ENCODE data around the gene COPA.
"Not testable (repeated sequence)": the region's sequence is repeated elsewhere in the genome, so short reads cannot be mapped to it uniquely, and the experiment has no call there.

Gene COPA

DNA sequence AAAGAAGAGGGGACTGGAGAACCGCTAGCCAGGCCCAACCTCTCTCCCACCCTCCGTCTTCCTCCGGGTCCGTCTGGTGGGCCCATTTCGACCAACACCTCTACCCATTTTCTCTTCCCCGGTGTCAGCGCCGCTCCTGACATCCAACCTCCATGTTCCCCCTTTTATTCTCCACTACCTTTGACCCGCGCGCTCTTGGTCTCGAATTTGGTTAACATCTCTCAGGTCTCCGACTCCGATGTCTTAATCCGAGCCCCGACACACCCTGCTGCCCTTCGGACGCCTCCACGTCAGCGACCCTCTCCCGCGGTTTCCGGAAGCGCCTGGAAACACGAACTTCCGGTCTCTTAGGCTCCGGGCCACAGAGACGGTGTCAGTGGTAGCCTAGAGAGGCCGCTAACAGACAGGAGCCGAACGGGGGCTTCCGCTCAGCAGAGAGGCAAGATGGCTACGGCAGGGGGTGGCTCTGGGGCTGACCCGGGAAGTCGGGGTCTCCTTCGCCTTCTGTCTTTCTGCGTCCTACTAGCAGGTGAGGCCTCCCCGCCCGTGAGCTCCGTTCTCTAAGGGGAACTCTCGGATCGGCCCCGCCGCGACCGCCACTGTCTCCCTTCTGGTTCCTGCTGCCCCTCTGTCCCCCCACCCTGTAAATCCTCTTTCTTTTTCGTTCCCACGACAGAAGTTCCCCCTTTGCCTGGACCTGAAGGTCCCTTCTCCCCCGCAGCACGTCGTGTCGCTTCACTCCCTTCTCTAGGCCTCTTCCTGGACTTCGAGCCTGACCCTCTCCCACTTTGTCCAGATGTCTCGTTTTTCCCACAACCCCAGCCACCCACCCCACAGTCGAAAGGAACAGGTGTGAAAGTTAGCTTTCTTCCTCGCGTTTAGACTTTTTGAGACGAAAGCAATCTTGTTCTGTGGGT is at the start of gene COPA, which contains the start of gene NCSTN:
Gene COPA, minus strand, starts transcription at position 298 of the 917 bp plus-strand sequence. Its CDS starts 80 bp downstream, at position 218.
Gene NCSTN, plus strand, starts transcription at position 431 of the 917 bp plus-strand sequence. Its CDS starts 14 bp downstream, at position 445.
- DNase-seq, result peak; percentile 95

DNA sequence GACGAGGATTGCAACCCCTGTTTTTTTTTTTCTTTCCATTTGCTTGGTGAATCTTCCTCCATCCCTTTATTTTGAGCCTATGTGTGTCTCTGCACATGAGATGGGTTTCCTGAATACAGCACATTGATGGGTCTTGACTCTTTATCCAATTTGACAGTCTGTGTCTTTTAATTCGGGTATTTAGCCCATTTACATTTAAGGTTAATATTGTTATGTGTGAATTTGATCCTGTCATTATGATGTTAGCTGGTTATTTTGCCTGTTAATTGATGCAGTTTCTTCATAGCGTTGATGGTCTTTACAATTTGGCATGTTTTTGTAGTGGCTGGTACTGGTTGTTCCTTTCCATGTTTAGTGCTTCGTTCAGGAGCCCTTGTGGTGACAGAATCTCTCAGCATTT is 45.4 kb upstream of the COPA start:
- not testable (repeated sequence) for DNase-seq

DNA sequence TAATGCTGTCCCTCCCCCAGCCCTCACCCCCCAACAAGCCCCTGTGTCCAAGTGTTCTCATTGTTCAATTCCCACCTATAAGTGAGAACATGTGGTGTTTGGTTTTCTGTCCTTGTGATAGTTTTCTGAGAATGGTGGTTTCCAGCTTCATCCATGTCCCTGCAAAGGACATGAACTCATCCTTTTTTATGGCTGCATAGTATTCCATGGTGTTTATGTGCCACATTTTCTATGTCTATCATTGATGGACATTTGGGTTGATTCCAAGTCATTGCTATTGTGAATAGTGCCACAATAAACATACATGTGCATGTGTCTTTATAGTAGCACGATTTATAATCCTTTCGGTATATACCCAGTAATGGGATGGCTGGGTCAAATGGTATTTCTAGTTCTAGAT is 41.8 kb upstream of the COPA start:
- not testable (repeated sequence) for DNase-seq

DNA sequence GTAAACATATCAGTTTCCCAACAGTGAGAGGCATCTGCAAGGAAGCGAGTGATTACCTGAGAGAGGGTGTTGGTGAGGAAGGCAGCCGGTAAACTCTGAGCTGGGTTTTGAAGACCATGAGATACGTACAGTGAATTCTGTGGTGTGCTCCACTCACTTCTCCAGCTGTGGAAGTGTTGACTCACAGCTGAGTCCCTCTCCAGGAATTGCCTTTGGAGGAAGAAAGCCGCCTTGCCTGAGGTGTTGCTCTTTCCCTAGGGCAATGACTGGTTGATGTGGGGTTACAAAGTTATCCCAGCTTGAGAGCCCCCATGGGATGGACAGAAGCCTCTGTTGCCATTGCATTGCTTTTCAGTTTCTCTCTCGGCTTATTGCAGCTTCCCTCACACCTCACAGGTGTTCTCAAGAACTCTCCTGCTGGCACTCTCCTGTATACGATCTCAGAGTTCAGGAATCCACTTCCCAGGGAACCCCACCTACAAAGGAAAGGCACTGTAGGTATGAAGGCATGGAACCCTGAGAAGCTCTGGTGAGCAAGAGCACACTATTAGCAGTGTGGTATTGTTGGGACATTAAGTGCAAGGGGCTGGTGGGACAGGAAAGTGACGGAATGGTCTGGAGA is 34.6 kb upstream of the COPA start:
- no peak for DNase-seq

DNA sequence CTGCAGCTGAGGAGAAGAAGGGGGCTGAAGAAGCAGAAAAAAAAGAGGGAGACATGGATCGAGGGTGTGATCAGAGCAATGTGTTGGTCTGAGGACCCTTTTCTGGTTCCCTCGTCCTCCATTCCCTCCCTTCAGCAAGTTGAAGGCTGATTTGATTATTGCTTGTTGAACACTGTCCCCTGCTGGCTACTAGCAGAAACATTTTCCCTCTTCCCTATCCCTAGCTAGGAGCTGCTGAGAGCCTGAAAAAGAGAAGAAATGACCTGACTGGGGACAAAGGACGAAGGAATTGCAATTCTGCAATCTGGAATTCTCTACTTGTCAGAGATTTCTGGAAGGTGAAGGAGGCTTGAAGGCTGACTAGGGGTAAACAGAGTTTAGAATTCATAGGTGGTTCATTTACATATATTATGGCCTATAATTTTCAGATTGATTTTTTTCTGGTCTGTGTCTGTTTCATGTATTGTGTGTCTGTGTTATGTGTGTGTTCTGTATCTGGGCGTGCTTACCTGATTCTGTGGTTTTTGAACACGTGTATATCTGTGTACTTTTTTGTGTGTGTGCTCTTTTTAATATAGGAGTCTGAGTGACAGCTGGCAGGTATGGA is 33.6 kb upstream of the COPA start:
- peak; percentile 29 for DNase-seq

DNA sequence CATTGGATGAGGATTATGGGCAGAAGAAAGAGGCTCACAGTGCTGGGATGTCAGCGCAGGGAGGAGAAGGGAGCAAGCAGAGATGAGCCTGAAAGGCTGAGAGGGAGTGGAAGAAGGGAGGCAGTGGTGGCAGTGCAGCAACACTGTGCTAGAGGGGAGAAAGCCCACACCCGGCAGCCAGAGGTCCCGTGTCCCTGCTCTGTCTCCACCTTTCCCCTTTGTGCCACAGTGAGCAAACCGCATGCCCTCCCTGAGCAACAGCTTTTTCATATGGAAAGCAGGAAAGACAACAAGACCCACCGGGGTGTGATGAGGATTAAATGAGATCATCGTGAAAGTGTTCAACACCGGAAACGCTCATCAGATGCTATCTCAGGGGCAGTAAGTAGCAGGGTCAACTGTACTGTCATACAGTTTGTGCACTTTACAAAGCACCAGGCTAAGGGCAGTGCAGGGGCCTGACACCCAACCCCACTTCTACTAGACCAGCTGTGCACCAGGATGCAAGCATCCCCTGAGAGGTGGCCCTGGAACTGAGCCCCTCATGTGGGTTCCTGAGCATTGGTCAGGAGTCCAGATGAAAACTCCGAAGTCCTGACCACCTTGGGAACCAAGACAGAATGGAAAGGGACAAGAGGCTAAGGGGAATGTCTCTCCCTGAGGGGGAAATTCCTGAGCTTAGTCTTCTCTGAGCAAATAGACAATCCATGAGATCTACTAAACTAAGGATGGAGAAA is 32.9 kb upstream of the COPA start:
- DNase-seq, result no peak

DNA sequence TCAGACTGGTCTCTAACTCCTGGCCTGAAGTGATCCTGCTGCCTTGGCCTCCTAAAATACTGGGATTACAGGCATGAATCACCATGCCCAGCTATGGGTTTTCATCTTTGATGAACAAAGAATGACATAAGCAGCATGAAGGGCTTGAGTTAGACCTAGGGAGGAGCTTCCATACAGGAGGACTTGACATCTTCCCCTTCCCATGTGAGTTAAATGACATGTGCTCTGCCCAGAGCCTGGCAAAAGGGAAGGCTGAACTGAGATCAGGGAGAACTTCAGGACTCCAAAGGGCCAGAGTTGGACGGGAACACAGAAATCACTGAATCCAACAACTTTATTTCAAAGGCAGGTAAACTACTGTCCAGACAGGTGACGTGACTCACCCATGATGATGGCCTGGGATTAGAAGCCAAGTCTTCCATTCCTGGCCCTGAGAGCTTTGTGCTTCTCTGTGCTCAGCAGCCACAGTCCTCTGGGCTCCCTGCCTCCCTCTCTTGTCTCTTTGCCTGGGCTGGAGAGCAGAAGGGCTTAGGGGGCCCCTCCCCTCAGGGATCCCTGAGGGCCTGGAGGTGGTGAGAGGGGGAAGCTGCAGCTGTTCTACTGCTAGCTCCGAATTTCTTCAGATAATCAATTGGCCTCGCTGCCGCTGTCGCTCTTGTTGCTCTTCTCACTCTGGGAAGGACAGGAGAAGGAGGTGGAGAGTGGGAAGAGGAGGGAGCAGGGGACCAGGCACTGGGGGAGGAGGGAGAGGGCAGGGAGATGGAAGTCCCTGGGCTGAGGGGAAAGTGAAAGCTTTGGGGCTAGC is 31.5 kb upstream of the COPA start:
- no peak for DNase-seq

DNA sequence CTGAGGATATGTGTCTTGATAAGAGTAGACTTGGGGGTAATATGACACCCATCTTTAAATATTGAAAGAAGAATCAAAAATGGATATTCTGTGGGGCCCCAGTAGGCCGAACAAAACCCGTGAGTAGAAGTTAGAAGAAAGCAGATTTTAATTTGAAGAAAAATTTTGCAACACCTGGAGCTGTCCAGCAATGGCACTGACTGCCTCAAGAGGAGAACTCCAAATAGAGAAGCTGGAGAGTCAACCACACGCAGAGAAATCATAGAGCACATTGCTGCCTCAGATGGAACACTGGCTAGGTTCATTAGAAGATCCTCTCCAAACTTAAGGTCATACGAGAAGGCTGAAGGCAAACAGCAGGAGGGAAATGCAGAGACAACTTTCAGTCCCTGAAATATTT is 30.6 kb upstream of the COPA start:
- no peak for DNase-seq

DNA sequence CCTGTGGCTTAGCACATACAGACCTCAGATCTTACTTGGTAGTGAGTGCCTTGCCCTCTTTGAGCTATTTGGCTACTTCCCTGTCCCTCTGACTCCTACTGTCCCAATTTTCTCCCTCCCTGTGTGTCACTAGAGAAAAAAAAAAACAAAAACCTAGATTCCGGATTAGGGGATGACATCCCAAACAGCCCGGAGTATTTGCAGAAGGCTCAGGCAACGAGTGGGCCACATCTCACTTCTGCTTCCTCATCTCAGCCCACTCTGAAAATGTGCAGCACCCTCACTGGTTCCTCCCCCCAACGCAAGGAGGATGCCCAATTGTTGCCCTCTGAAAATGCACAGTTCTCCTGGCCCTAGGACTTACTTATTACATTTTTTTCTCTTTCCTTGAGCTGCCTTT is 28.7 kb upstream of the COPA start:
- DNase-seq, result no peak

DNA sequence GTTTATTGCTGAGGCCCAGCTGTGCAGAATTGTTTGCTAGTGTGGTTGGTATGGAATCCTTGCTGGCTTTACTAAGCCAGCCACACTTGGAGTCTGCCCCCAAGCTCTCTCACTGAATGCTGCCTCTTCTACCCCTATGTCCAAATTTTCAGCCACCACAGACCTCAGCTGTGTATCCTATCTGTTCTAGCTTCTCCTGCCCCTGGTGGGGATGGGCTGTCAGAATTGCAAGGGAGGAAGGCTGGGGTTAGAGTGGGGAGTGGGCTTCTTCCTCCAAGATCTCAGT is 28.2 kb upstream of the COPA start:
- DNase-seq, result no peak

DNA sequence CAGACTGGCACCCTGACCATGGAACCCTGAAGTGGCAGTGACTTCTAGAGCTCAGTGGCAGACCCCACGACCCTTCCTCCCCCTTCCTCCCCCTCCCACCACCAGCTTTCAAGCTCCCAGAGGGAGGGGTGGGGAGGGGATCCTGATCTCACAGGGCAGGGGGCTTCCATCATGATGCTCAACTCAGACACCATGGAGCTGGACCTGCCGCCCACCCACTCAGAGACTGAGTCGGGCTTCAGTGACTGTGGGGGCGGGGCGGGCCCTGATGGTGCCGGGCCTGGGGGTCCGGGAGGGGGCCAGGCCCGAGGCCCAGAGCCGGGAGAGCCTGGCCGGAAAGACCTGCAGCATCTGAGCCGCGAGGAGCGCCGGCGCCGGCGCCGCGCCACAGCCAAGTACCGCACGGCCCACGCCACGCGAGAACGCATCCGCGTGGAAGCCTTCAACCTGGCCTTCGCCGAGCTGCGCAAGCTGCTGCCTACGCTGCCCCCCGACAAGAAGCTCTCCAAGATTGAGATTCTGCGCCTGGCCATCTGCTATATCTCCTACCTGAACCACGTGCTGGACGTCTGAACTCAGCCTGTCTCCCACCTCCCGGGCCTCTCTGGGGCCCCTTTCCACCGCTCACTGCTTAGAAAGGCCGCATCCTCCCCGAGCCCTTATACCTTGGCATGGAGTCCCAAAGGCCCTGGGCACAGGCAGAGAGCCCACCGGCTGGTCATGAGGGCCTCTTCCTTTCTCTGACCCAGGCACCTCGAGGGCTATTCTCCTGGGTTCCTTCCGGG is 27.7 kb upstream of the COPA start:
- no peak for DNase-seq

DNA sequence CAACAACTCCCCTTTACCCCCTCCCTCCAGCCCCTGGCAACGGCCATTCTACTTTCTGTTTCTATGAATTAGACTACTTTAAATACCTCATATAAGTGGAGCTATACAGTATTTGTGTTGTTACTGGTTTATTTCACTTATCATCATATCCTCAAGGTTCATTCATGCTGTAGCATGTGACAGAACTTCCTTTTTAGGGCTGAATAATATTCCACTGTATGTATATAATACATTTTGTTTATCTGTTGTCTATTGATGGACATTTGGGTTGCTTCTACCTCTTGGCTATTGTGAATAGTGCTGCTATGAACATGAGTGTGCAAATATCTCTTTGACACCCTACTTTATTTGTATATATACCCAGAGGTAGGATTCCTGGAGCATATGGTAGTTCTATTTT is 26.0 kb upstream of the COPA start:
- no peak for DNase-seq

DNA sequence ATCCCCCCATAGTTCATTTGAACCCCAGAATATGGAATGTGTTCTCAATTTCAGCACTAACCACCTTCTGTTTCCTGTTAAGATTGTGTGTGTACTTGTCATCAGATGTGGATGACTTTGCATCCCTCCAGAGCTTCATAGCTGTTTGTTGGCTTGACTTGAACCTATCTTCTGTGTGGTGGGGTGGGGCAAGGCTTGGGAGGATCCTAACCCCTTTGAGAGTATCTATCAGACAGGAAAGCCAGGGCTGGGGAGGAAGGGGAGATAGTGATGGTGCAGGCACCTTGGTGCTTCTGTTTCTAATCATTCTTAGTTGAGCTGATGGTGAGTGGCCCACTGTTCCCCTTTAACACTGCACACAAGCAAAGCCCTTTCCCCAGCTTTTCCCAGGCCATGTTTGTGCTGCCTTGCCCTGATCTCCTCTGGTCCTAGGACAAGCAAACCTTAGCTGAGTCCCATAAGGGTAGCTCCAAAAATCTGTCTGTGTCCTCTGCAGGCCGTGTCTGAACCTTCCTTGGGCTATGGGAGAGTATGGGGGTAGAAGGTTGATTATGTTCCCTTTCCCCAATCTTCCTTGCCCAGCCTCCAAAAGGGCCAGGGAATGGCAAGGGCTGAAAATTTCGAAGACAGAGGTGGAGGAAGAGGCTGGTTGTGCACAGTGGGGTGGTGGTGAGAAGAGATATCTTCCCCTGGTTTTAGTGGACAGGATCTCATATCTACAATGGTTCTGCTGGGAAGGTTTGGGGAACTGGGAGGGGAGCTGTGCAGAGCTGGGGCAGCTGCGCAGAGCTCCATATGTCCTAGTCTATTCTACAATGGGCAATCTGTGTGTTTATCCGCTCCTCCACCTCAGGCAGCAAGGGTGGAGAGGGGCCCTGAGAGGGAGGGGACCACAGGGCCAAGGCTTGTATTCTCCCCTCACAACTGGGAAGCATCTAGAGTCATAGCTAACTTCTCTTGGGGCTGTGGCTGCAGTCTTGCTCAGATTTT is 25.2 kb upstream of the COPA start:
- no peak for DNase-seq

DNA sequence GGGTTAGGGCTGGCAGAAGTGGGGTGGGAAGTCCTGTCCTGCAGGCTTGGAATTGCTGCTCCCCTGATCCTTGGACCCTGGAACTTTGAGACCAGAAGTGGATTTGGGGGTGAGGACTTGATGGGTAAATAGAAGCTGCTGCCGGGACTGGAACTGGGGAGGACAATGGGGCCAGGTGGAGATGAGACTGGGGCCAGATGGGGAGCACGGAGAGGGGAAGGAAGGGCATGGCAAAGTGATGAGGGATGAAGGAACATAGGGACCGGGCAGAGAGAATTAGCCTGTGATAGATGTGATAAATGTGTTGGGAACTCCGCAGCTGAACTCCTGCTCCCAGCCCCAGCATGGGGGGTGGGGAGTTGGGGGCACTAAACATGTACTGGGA is 24.5 kb upstream of the COPA start:
- DNase-seq, result no peak

DNA sequence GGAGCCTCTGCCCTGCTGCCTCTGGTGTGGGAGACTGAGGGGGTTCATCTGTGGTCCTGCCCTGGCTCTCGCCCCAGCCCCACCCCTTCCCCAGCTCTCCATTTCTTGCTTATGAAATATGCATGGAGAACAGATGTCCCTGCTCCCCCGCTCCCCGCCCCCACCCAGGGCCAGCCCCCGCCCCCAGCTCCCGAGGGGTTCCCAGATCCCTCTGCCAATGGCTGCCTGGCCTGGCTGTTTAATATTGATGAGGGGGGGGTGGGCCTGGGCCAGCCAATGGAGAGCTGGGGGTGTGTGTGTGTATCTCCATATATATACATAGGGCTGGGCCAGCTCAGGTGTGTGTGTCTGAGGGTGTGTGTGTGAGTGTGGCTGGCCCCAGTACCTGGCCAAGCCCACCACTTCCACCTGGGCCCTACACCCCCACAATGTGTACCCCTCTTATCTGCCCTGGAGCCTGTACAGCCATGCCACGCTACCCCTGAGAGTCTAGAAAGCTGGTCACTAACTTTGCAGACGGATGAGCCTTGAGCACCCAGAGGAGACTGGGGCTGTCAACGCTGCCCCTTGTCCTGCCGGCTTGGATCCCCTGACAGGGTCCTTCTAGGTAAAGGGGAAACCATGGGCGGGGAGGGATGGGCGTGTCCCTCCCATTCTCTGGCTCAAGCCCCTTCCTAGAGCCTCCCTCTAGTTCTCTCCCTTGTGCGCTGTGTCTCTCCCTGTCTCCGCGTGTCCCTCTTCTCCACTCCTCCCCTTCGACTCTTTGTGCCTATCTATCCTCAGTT is 23.9 kb upstream of the COPA start, which contains the start of gene NHLH1:
Gene NHLH1, plus strand, starts transcription at position 341 of the 785 bp plus-strand sequence. CDS start 3,661 bp downstream, outside the sequence.
- DNase-seq, result no peak

DNA sequence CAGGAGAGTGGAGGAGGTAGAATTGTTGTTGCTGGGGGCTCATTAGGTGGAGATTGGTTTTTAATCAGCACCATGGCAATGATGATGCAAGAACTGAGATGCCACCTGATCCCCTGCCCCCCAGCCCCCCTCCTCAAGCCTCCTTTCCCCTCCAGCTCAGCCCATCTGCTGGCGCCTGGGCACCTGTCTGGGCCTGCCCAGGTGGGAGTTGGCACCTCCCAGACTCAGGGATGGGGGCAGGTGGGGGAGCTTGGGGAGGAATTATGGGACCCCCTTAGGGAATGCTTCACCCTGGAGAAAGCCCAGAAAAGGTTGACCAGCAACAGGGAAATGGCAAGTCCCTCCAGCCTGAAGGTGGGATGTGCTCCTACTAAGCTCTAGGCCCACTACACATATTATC is 22.3 kb upstream of the COPA start:
- no peak for DNase-seq

DNA sequence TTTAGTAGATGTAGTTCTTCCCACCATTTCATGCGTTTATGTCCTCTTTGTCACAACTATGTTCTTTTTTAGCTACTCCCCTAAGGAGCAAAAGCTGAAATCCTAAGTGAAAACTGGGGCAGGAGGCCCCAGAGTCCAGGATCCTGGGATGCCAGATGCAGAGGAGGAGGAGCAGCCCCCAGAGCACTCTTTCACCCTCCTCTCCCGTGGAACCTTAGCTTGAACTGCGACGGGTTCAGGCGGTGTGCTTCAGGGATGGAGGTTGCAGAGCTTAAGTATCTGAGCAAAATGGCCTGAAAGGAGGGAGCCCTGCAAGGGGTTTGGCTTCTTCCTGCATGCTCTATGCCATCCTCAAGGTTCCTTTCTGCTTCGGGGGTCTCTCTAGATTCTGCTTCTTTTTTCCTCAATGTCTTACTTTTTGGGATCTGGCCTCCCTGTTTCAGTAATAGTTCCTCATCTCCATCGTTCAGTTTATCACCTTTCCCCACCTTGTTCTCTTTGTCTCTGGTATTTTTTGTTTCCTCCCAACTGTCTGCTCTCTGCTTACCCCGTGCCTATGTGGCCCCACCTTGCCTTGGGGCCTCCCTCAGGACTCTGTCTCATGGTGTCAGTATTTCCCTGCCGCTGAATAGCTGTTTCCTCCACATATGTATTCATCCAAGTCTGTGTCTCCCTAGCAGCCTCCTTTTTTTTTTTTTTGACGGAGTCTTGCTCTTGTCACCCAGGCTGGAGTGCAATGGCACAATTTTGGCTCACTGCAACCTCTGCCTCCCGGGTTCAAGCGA is 21.1 kb upstream of the COPA start:
- no peak for DNase-seq

DNA sequence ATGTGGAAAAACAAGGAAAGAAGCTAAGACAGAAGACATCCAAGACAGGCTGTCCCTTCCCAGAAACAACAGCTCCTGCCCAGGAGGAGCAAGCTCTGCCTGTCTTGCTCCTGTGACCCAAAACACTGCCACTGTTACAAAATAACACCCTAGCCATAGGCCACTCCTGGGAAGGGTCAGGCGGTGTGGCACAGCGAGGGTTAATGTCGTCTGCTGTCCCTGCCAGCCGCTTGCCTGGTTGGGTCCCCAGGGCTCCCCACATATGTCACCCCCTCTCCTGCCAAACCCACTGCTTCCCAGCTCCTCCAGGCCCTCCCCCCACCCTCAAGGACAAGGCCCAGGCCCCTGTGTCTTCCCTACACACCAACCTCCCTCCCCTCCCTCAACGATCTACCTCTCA is 20.0 kb upstream of the COPA start:
- no peak for DNase-seq

Measured in CD4-positive, alpha-beta T cell treated with Interleukin-15 for 1 hour (primary cell).